Uterus (tissue), 2 donors: ENCODE data around the gene E2F4.

ENCODE experiments used
- POLR2A ChIP-seq, 2 donors: fragments of 450-650 bp; IDR thresholded peaks; one replicate each; pipeline ENCODE4 v1.6.1; 2016; ENCODE audit warnings: antibody characterized with exemption in 2 of 2, mild to moderate bottlenecking in 1 of 2, moderate library complexity in 1 of 2
- TF ChIP-seq, protein P1 (sequence below), 4 experiments: fragments of 200-600 bp in 2 of 4; fragments of 450-650 bp in 2 of 4; sonication (generic) in 2 of 4; IDR thresholded peaks; one replicate each; pipeline ENCODE4 v1.5.1; 2016 to 2019; ENCODE audit warnings: antibody characterized with exemption in 4 of 4, mild to moderate bottlenecking in 2 of 4, moderate library complexity in 1 of 4

DNA sequence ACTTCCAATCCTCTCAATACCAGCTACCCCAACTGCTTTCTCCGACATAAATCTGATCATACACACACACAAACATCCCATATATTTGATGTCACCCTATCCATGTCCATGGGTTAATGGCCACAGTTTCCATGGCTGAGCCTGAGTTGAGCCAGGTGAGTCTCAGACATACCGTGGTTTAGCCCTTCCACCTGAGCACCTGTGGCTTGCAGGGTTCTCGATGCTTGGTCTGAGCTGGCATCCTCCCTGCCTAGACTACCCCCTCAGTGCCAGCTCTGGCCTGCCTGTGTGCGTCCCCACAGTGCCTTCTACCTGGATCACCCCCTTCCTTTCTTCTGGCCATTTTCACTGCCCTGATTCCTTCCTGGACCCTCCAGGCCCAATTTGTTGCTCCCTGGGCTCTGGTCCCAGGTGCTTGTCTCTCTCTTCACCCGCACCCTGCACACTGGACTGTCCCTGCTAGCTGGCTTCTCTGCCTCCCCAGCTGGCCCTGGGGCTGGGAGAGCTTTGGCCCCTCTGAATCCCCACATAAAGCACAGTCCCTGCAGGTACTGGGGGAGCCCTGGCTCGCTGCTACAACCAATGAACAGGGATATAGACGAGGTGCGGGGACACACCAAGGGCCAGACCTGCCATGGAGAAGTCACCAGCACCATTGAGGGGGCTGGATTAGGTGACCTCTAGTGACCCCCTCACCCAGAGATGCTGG, 14.3 kb downstream of the E2F4 start:
- TF ChIP-seq, protein P1, sequence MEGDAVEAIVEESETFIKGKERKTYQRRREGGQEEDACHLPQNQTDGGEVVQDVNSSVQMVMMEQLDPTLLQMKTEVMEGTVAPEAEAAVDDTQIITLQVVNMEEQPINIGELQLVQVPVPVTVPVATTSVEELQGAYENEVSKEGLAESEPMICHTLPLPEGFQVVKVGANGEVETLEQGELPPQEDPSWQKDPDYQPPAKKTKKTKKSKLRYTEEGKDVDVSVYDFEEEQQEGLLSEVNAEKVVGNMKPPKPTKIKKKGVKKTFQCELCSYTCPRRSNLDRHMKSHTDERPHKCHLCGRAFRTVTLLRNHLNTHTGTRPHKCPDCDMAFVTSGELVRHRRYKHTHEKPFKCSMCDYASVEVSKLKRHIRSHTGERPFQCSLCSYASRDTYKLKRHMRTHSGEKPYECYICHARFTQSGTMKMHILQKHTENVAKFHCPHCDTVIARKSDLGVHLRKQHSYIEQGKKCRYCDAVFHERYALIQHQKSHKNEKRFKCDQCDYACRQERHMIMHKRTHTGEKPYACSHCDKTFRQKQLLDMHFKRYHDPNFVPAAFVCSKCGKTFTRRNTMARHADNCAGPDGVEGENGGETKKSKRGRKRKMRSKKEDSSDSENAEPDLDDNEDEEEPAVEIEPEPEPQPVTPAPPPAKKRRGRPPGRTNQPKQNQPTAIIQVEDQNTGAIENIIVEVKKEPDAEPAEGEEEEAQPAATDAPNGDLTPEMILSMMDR (IDR thresholded peaks at IDR 0.05), result no peak
- no peak for TF ChIP-seq POLR2A (IDR thresholded peaks at IDR 0.05)
